ENCODE measurements around the gene CFAP53.
"Not testable (repeated sequence)": the region's sequence is repeated elsewhere in the genome, so short reads cannot be mapped to it uniquely, and the experiment has no call there.

CFAP53 gene

DNA sequence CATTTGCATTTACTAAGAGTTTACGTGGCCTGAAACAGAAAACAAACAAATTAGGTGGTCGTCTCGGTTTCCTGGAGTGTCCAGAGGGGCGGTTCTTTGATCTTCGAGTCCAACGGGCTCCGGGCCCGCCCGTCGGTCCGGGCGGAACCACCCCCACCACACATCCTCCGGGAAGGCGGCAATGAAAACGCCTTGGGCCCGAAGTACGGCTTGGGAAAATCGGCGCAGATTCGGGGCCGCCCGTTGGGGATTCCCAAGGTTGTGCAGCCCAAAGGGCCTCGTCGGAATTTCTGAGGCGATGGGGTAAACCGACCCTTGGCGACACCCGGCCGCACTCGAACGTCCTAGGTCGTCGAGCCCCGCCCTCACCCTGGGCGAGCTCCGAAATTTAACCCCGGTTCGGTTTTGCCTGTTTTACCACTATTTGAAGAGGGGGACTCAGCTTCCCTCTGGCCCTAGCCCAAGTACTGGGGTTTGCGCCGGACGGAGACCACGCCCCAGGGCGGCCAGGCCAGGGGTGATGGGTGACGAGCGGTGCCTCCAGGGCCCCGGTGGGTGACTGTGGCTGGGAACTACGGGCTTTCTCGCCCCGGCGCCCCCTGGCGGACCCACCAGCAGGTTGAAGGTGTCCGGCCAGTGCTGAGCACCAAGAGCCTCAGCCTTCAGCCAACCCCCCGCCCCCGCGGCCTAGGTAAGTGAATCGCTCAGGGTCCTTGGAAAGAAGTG, 1.9 kb upstream of the CFAP53 start:
- DNase-seq: peak; percentile 40

DNA sequence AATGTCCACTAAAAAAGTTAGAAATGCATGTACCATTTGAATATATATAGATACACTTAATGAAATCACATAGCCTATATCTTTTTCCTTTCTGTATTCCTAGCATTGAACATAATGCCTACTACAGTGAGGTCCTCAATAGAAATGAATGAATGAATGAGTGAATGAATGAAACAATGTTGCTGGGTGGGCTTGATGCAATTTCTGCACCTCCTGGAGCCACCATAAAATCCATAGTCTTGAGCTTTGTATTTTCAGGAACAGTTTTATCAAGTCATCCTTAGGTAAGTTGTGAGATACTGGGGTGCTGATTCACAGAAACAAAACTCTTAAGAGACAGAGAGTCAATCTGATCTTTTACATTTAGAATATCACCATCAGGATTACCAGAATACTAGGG, 3.3 kb downstream of the CFAP53 start:
- DNase-seq: no peak

DNA sequence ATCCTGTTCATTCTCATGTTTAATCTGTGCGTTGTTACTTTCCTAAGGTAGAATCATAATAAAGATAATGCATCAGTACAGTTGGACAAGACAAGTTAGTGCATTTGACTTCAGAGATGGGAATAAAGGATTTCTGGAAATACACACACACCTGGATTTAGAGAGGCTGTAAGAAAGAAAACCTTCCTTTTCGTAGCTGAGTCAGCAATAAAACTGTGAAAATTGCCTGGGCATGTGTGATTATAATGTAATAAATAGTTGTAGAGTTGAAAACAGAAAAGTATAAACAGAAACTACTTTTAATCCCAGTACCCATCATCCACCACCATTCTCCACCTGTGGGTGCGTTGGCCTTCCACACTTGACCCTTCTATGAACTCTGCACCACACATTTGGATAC, 15.4 kb downstream of the CFAP53 start:
- no peak for DNase-seq

DNA sequence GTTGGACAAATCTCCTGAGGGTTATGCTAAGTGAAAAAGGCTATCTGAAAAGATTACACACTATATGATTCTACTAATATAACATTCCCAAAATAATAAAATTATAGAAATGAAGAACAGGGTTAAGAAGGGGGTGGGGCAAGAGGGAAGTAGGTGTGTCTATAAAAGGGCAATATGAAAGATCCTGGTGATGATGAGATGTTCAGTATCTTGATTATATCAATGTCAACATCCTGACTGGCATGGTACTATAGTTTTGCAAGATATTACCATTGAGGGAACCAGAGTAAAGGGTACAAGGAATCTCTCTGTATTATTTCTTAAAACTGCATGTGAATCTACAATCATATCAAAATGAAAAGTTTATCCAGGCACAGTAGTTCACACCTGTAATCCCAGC, 16.7 kb downstream of the CFAP53 start:
- DNase-seq: no peak

DNA sequence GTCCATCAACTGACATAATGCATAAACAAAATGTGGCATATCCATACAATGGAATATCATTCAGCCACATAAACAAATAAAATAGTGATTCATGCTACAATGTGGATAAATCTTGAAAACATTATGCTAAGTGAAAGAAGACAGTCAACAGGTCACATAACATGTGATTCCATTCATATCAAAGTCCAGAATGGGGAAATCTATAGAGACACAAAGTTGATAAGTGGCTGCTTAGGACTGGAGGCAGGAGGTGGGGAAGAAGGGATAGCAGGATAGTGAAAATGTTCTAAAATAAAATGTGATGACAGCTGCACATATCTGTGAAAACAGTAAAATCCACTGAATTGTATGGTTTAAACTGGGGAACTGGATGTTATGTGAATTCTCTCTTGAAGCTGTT, 18.7 kb downstream of the CFAP53 start:
- DNase-seq: no peak

DNA sequence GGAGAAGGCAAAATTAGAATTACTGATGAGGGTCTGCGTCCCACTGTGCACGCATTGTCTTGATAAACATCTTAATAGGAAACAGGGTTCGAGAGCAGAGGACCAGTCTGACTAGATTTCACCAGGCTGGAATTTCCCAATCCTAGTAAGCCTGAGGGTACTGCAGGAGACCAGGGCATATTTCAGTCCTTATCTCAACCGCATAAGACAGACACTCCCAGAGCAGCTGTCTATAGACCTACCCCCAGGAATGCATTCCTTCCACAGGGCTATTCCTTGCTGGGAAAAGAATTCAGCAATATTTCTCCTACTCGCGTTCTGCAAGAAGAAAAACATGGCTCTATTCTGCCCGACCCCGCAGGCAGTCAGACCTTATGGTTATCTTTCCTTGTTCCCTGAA, 24.5 kb downstream of the CFAP53 start:
- DNase-seq: not testable (repeated sequence)

DNA sequence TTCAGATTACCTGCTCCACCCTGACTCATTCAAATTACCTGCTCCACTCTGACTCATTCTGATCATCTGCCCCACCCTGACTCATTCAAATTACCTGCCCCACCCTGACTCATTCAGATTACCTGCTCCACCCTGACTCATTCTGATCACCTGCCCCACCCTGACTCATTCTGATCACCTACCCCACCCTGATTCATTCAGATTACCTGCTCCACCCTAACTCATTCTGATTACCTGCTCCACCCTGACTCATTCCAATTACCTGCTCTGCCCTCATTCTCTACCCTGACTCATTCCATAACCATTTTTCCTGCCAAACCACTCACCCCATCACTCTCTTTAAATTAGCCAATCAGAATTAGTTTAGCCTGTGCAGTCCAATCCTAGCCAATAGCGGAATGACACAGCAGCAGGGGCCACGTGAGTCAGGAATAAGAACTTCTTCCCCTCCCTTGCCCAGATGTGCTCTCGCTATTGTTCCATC, 26.2 kb downstream of the CFAP53 start:
- no peak for DNase-seq

DNA sequence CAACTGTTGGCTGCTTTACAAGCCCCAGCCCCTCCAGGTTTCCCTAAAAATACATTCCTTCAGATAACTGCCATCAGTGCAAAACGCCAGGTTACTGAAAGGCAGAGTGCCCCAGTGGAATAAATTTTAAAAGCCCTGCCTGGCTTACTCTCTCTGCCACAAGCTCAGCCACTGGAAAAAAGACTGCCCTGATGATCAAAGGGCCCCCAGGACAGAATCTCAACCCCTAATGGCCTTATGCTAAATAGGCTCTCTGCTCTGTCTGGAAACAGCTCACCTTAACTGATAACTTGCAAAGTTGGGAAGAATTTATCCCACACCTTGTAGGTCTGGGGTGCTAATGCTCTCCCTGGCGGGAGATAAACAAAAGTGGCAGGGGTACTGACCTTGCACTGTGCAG, 33.9 kb downstream of the CFAP53 start:
- DNase-seq: no peak

DNA sequence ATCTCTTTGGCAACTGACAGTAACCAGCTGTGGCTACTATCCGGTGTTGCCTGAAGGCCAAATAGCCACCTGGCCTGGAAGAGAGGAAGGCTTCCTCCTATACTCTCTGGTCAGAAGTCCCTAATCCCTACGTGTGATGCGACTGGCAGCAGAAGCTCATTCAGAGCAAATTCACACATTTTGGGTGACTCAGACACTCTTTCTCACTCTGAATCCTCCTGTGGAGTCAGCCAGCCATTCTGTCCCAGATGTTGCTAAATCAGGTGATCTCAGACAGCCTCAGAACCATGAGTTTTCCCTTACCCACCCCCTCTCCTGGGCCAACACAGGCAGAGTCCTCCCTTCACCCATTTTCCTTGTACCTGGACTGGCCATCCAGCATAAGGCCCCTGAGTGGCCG, 34.7 kb downstream of the CFAP53 start:
- no peak for DNase-seq

DNA sequence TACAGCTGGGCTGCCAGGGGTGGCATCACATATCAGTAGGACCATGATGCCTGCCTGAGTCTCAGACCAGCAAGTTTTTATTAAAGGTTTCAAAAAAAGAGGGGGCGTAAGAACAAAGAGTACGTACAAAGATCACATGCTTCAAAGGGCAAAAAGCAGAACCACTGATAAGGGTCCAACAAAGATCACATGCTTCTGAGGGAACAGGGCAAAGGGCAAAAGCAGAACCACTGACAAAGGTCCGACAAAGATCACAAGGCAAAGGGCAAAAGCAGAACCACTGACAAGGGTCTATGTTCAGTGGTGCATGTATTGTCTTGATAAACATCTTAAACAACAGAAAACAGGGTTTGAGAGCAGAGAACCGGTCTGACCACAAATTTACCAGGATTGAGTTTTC, 46.0 kb downstream of the CFAP53 start:
- DNase-seq: not testable (repeated sequence)

DNA sequence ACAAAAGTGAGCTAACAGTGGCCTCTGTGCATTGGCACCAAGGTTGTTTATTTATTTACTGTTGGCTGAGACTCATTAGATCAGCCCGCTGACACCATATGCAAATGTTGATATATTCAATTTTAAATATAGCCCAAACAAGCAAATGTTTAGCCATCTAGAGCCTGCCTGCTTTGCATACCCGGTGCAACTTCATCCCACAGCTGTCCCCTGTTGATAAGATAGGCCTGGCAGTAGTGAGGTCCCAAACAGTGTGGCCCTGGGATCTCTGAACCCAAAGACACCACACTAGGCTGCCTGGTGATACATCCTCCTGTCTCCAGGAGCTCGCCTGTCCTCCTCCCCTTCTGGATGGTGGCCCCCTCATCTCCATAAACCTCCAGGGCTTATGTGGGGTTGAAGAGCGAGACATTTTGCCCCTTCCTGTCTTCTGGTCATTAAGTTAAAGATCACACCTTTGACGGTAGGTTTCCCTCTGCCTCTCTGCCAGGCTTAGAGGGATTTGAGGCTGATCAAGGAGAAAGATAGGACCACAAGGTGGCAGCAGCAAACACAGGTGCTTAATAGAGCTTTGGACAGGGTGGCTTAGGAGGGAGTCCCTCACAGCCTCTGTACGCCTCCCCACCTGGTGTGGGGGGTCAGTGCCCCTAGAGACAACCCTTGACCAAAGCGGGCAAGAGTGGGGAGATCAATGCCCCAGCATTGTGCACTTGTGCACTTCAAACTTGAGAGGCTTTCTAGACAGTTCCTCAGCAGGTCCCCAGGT, 47.7 kb downstream of the CFAP53 start:
- DNase-seq: no peak

DNA sequence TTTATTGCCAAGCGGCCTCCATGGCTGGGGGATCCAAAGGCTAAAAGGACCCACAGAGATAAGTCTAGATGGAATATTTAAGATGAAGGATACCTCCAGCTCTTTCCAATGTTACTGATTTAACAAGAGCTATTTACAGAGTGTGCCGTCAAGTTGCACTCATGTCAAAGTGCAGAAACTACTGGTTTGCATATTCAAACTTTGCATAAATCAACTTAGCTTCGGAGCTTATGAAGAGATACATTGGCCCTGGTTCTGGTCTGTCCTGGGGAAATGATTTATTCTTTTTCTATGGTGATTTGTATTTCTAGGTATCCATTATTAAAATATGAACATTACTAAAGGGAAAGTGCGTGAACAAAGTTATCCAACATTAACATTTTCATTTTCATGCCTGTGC, 57.0 kb downstream of the CFAP53 start:
- no peak for DNase-seq

DNA sequence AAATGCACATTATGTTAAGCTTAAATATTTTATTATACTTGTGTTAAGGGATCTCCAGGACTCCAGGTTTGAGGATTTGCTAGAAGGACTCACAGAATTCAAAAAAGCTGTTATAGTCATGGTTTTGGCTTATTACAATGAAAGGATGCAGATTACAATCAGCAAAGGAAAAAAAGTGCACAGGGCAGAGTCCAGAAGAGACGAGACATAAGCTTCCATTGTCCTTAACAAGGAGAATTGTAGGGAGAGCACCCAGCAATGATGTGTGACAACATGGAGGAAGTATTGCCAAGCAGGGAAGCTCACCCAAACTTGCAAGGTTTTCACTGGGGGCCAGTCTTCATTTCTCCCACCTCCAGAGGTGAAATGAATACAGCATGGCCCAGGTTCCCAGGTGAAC, 58.6 kb downstream of the CFAP53 start:
- DNase-seq: no peak

DNA sequence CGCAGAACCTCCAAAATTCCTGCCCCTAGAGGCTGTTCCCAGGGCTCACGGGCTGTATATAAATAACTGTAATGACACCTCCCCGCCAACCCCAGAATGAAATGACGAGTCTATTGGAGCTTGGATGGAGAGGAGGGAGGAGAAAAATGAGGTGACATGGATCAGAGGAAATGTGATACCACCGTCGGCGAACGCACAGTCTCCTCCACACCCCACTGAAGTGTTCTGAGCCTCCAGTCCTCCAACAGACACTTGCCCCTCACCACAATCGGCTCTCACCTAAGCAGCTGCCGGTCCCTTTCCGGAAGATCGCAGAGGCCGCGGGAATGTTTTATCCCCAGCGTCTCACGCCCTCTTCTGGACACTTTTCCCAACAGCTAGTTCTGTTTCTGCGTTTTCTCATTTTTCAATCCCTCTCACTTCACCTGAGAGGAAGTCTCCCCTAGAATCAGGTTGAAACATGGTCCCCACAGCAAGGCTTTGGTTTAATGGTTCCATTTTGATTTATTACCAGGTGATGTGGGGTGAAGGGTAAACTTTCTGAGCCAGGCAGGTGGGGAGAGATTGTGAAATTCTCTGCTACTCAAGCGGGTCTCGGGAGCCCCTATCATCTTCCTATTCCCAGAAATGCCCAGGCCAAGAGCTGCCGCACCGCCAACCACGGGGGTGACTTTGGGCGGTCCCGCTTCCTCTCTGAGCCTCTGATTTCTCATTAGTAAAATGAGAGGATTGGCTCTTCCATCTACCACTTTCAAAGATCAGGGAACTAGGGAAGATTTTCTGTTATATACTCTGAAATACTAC, 62.3 kb downstream of the CFAP53 start:
- DNase-seq: peak; percentile 70

DNA sequence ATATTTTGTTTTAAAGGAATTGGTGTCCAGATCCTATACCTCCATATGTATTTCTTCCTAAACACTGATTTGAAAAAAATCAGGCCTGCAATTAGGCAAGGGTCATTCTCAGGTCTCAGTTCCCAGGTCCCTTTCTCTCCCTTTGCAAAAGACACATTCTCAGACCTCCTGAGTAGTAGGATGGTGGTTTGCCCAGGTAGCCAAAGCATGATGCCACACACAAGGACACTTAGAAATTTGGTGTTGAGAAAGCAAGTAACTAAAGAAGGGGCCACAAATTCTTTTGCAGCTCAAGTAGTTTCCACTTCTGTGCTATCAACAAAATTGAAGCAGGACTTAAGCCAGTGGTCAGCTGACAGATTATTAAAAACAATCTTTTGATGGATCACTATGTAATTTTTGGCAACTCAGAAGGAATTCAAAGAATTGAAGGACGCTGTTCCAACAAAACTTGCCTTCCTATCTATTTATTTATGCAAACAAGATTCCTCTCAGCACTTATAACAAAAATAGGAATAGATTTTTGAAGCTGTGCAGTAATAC, 64.7 kb downstream of the CFAP53 start:
- no peak for DNase-seq

DNA sequence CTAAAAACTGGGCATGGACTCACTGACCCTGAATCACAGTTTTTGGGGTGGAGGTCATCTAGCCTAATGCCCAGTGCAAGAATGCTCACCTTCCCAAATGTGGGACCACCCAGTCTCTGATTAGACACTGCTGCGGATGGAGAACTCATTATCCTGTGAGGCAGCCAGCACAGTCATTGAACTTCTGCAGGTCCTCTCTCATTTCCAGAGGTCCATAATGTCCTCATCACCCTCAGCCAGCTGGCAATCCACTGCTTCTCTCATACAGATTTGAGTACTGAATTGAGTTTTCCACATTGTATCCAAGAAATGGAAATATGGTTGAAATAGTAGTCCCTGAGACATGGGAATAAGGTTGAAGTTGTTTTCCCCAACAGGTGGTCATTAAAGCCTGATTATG, 66.4 kb downstream of the CFAP53 start:
- DNase-seq: no peak

DNA sequence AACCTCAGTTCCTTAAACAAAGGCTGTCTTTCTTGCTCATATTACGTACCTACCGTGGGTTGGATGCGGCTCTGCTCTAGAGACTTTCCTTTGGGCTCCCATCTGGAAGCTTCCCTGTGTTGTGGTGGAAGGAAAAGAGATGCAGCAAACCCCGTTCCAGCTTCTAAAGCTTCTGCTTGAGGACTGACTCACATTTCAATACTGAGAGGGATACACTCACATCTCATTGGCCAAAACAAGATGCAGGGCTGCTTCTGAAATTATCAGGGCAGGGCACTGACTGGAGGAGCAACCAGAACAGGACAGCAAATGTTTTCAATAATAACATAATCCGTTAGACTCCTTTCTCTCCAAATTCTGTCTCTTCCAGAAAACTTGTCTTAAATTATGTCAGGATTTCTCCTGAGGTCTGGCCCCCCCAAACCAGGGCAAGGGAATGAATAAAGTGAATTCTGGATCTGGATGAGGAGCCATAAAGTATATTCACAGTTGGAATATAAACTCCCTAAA, 66.9 kb downstream of the CFAP53 start:
- DNase-seq: no peak

DNA sequence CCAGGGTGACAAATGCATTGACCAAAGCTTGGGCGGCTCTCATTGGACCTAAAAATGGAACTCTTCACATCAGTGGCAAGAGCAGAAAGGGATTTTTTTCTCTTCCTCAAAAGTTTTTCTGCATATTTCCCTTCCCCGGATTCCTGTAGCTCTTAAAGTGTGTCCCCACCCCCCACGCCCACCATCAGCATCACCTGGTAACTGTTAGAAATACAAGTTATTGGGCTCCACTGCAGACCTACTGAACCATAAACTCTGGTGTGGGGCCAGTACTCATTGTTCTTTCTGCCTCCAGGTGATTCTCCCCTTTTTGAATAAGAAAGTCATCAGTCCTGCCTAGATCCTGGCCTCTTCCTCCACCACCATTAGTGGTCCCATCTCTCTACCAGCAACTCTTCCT, 70.0 kb downstream of the CFAP53 start:
- no peak for DNase-seq

DNA sequence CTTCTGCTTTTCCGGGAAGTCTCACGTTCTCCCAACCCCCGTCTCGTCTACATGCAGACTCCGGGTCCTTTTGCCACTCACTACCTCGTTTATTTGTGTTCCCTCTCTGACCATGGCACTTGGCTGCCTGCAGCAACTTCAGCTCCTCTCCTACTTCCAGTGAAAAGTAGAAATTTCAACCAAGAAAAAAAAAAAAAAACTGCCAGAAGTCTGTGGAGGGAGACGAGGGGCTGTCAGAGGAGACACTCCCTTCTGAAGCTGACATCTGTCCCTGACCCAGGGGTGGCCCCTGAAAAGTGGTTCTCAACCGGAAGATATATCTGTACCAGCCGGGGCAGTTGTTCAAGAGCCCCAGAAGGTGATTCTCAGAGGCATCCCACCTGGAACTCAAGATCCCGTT, 70.6 kb downstream of the CFAP53 start:
- no peak for DNase-seq

DNA sequence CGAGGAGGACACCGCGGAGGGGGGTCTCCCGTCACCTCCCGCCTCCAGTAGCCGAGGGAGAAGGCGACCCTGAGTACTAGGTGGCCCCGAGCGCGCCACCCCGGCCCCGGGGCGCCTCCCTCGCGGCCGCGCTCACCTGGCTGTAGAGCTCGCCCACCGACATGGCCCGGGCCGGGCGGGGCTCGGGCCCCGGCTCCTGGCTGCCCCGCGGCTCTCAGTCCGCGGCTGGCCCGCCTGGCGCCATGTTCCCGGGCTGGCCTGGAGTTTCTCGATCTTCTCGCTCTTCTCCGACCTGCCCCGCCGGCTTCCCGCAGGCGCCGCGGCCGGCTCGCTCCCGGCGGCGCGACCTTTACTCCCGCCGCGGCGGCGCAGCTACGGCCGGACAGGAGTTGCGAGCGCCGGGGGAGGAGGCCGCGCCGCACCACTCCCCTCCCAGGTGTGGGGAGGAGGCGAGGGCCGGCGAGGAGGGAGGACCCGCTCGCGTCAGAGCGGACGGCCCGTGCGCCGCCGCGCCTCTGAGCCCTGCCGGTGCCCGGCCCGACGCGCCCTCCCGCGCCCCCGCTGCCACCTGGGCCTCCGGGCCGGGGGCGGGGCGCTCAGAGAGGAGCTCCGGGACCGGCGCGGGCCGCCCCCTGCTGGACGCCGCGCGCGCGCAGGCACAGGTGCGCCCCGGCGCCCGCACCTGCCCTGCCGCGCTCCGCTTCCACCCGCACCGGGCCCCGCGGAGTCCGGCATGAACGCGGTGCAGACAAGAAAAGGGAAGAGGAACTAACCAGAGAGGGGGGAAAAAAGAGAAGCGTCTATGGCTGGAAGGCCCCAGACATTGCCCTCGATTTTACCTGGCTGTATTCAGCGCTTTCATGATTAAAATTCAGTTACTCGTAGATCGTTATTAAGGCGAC, 71.4 kb downstream of the CFAP53 start, which contains the start of gene MYO5B:
Gene MYO5B (minus strand): TSS at position 517 of the 902 bp plus-strand sequence. CDS start 354 bp downstream, at position 163.
- peak; percentile 57 for DNase-seq

DNA sequence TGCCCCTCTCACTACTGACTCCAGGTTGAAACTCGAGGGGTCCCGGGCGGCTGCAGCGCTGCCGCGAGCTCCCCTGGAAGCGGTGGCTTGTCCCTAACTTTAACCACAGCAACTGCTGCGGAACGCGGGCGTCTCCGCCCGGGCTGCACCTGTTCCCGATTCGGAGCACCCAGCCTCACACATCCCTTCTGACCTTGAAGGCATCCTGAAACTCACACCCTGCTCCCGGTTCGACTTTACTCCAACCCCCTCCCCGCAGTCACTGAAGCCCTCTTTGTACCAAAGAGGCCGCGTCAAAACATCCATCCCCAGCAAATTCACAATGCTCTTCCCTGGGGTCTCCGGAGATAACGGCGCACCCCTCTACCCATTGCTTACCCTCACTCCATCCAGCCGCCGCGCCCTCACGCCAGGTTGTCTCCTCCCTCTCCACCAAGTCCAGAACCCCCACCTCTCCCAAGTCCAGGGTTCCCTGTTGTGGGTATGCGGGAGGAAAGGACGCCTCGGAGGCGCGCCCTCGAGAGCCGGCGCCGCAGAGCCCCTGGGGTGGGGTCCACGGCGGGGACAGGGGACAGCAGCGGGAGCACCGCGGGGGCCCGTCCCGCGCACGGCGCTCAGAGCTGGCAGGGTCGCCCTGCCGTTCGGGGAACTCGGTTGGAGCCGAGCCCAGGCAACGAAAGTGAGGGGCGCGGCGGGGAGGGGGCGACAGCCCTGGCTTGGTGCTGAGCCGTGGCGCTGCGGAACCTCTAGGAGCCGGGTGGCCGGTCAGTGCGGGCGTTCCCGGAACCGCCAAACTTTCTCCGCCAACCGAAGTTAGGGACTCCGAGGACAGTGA, 72.3 kb downstream of the CFAP53 start:
- DNase-seq: no peak

Measured in NCI-H748 treated with DMSO at 0.1 percent for 48 hours (cell line).